GM18499 (cell line): ENCODE data around the gene GSK3A.

ENCODE experiments used
- ATAC-seq: cut with Tn5 transposase; IDR thresholded peaks from one replicate; pipeline ENCODE4 v1.9.1; 2021; ENCODE audit warnings: moderate number of reproducible peaks; ENCODE audit not compliant: insufficient read depth, unreplicated experiment

GSK3A gene

DNA sequence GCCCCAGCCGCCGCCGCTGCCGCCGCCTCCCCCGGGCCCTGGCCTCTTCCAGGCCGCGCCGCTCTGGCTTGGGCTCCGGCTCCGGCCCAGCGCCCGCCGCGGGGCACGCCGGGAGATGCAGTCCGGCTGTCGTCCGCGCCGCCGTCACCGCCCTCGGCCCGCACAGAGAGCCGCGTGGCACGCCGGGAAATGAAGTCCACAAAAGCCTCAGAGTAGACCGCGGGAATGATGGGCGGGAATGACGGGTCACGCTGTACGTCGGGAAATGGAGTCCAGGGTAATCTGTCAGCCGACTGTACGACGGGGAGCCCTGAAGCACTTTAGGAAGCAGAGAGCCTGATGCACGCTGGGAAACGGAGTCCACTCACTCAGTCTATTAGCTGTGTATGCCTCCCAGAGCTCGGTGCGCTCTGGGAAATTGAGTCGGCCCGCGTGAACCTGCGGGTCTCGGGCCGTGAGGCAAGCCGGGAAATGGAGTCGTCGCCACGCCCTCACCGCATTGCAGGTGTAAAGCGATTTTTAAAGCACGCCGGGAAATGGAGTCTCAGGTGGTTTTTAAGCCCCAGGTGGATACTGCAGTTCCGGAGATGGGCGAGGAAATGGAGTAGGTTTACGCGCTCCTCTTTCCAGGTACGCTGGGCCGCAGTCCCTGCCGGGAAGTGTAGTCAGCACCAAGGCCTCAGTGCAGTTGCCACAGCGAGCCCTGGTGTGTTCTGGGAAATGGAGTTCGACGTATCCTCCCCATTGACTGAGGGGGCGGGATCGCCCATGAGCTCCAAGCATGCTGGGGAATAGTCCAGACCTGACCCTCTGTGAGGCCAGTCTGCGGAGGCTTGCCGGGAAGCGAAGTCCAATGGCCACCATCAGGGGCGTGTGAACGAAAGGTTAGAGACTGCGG, at the start of gene GSK3A:
Gene GSK3A, minus strand, starts transcription at position 91 of the 898 bp plus-strand sequence. CDS start 137 bp downstream, outside the sequence.
- ATAC-seq = peak; percentile 39

DNA sequence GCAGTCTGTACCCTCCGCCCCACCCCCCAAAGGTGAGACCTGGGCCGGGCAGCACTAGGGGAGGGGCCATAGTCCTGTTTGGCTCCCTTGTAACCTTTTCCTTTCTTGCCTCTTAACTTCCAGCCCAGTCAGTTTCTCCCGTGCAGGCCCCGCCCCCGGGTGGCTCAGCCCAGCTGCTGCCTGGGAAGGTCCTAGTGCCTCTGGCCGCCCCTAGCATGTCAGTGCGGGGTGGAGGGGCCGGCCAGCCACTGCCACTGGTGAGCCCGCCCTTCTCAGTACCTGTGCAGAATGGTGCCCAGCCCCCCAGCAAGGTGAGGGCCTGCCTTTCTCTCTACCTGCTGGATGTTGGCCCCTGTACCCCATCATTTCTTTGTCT, 49.0 kb upstream of the GSK3A start:
- ATAC-seq = no peak

DNA sequence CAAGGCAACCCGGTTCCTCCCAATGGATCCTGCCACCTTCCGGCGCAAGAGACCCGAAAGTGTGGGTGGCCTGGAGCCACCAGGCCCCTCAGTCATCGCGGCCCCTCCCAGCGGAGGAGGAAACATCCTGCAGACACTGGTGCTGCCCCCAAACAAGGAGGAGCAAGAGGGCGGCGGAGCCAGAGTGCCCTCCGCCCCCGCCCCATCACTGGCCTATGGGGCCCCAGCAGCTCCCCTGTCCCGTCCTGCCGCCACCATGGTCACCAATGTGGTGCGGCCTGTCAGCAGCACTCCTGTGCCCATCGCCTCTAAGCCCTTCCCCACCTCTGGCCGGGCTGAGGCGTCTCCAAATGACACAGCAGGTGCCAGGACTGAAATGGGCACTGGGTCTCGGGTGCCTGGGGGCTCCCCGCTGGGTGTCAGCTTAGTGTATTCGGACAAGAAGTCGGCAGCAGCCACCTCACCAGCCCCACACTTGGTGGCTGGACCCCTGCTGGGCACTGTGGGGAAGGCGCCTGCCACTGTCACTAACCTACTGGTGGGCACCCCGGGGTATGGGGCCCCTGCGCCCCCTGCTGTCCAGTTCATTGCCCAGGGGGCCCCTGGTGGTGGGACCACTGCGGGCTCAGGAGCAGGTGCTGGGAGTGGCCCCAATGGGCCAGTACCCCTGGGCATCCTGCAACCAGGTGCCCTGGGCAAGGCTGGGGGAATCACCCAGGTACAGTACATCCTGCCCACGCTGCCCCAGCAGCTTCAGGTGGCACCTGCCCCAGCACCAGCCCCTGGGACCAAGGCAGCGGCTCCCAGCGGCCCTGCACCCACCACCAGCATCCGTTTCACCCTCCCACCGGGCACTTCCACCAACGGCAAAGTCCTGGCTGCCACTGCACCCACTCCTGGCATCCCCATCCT, 48.4 kb upstream of the GSK3A start:
- no peak for ATAC-seq

DNA sequence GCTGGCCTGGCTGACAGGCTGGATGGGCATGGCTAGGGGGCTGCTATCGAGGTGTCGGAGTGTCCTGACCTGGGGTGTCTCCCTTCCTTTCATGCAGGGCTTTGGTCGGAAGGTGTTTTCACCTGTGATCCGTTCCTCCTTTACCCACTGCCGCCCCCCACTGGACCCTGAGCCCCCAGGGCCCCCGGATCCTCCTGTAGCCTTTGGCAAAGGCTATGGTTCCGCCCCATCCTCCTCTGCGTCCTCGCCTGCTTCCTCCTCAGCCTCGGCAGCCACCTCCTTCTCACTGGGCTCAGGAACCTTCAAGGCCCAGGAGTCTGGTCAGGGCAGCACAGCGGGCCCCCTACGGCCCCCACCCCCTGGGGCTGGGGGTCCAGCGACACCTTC, 47.7 kb upstream of the GSK3A start:
- ATAC-seq = no peak

DNA sequence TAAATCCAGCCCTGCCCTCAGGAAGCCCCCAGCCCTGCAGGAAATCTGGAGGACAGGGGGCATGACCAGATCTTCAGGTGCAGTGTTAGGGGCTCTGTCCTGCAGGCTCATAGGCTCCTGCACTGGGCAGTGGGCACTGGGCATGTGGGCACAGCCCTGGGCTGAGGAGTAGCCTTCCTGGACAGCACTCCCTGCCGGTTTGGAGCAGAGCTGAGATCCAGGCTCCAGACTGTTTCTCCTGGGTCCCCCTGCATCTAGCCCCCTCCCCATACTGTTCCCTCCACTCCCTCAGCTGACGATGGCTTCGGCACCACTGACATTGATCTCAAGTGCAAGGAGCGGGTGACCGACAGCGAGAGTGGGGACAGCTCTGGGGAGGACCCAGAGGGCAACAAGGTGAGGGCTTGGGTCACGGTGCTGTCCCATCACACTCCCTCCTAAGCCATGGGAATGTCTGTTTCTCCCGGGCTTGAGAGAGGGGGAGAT, 47.2 kb upstream of the GSK3A start:
- ATAC-seq = no peak

DNA sequence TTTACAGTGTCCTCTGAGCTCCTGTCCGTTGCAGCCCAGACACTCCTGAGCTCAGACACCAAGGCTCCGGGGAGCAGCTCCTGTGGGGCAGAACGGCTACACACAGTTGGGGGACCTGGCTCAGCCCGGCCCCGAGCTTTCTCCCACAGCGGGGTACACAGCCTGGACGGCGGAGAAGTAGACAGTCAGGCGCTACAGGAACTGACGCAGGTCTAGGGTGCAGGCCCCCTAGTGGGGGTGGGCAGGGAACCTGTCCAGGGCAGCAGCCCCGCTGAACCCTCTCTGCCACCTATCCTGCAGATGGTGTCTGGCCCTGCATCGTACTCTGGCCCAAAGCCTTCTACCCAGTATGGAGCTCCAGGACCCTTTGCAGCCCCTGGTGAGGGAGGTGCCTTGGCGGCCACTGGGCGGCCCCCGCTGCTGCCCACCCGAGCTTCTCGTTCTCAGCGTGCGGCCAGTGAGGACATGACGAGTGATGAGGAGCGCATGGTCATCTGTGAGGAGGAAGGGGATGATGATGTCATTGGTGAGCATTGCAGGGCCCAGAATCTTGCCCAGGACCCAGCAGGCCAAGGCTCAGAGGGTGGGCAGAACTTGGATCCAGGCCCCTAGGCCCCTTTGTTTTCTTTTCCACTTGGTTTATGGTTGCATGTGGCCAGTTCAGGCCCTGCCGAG, 46.6 kb upstream of the GSK3A start:
- ATAC-seq = no peak

DNA sequence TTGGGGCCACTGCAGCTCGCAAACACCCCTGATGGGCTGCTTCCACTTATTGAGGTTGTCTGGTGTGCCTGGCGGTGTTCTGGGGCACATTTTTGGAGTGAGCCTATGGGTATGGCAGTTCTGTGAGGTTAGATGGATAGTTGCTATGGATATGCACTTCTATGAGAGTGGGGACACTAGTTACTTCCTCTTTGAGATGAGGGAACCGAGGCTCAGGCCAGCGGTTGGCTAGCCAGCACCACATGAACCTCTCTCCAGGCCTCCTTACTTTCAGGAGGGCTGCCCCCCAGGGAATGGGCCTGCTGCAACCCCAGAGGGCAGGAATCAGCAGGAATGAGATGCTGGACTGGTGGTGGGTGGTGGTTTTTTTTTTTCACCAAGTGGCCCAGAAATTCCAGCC, 46.0 kb upstream of the GSK3A start:
- no peak for ATAC-seq

DNA sequence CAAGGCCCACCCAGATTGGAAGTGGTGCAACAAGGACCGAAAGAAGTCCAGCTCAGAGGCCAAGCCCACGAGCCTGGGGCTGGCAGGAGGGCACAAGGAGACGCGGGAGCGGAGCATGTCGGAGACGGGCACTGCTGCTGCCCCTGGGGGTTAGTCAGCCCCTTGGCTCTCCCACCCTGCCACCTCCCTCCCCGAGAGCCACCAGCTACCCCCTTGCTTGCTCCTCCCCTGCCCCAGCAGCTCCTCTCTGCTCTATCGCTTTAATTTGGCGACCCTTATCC, 45.4 kb upstream of the GSK3A start:
- no peak for ATAC-seq

DNA sequence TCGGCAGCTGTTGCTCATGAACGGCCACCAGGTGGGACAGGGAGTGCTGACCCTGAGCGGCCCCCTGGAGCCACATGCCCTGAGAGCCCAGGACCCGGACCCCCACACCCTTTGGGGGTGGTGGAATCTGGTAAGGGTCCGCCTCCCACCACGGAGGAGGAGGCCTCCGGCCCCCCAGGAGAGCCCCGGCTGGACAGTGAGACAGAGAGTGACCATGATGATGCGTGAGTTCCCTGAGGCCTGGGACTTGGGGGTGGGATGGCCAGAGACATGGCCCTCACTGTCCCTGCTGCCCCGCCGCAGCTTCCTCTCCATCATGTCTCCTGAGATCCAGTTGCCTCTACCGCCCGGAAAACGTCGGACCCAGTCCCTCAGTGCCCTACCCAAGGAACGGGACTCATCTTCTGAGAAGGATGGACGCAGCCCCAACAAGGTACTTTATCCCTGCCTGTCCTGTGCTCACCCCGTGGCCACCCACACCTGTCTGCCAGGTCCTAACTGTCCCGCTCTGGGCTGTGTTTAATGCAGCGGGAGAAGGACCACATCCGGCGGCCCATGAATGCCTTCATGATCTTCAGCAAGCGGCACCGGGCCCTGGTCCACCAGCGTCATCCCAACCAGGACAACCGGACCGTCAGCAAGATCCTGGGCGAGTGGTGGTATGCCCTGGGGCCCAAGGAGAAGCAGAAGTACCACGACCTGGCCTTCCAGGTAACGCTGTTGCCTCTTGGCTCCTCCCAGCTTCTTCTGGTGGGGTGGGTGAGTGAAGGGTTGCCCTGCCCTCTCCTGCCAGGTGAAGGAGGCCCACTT, 44.8 kb upstream of the GSK3A start:
- no peak for ATAC-seq

DNA sequence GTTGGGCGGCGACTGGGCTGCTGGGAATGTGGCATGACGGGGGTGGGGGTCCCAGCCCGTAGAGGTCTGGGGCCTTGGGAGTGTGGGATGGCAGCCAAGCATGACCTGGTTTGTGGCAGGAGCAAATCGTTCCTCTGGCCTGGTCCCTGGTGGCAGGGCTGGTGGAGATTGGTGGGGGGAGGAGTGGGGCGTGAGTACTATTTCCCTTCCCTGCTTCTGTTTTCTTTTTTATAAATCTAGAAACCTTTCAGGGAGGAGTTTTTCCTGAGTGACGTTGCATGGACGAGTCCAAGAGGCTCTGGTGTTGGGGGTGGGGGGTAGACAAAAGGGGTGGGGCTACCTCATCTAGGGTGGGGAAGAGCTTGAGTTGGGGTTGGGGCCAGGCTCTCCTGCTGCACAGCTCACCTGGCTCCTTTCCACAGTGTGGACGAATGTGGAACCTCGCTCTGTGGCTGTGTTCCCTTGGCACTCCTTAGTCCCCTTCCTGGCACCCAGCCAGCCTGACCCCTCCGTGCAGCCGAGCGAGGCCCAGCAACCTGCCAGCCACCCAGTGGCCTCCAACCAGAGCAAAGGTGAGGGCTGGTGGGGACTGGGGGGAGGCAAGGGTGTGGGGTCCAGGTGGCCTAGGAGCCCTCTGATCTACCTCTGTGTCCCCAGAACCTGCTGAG, 44.1 kb upstream of the GSK3A start:
- ATAC-seq = no peak

DNA sequence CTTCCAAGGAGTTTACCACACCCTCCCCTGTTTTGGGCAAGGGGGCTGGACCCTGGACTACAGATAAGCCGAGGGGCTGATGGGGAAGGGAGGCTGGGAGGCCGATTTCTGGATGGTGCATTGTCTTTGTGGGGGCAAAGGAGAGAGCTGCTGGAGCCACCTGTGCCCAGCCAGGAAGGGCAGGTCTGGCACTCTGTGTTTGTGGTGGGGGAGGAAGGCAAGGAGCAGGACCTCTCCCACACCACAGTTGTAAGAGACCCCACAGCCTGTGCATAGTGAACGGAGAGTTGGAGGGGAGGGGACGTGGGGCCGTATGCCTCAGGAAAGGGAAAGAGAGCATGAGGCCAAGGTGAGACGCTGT, 43.6 kb upstream of the GSK3A start:
- no peak for ATAC-seq

DNA sequence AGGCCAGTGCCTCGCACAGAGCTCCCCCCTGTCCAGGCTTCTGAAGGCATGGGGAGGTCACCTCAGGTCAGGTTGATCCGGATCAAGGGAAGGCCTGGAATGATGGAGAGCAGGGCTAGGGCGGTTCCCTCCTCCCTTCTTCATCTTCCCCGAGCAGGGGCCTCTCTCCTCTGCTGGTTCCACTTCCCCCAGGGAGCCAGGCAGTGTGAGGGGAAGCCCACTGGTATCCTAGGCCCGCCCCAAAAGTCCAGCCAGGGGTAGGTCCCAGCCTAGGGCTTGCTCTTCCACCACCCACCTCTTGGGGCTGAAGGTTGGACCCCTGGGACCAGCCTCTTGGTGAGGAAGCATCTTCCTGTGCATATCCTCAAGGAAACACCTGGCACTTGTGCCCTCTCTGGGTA, 43.1 kb upstream of the GSK3A start:
- no peak for ATAC-seq

DNA sequence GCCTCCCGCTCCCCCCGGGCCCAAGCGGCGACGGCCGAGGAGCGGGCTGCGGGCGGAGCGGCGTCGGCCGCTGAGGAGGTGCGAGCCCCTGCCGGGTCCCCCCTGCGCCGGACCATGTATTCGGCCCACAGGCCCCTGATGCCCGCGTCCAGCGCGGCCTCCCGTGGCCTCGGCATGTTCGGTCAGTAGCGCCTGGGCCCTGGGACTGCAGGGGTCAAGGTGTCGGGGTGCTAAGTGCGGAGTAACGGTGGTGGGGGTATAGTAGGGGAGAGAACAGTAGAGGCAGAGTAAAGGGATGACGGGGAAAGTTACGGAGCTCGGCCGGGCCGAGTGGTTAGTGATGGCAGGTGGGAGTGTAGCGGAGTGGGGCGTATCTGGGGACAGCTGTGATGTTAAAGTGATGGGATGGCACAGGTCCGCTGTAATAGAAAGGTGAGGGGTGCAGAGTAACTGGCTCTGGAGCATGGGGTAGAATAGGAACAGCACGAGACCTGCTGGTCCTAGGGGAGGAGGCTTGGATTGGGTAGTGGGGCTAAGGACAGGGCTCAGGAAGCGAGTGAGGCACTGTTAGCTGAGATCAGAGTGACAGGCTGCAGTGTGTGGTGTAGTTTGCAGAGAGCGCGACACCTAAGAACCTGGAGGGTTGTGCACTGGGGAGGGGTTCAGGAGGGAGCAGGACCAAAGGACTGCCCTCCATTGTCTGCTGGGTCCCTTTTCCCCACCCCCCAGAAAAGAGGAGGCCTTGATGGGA, 42.4 kb upstream of the GSK3A start:
- ATAC-seq = no peak

DNA sequence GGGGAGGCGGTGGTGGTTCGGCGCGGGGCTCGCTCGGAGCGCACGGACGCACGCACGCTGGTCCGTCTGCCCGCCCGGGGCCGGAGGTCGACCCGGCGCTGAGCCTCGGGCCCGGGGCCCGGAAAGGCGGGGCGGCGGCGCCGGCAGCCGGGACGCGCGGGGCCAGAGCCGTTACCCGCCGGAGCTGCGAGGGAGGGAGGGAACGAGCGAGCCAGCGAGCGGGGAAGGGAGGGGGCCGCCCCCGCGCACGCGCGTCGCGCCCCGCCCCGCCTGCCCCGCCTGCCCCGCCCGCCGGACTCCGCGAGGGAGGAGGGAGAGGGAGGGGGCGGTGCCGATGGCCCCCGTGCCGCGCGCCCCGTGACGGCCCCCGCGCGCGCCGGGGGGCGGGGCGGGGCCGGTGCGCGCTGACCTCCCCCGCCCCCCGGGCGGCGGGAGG, 41.7 kb upstream of the GSK3A start:
- no peak for ATAC-seq

DNA sequence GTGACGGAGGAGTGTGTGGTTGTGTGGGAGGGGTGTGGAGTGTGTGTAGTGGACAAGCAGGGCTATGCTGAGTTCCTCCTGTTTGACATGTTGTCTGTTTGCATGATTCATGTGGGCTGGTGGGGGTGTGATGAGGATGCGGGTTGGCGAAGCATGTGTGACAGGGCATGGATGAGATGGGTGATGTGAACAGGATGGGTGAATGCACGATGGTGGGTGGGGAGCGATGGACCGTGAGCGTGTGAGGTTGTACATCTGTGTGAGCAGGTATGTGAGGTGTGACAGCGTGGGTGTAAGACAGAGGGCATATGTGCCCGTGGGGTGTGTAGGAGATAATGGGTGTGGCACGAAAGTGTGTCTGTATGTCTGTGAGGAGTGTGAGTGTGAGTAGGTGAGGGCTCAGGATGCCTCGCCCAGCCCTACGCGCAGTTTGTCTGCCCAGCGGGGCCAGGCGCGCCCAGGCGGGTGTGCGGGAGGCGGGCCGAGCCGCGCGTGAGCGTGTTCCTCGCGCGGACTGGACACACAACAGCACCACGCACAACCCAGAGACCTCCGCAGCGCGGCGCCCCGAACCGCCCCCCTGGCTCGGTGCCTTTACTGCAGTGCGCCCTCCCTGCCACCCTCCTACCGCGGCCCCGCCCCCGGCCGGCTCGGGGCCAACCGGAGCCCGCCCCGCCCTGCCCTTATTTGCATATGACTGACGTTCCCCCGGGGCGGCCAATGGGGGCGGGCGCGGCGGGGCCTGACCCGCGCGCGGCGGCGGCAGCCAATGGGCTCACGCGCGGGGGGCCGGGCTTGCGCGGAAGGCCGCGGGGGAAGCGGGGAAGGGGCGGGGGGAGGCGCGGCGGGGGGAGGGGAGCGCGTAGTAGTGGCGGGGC, 41.0 kb upstream of the GSK3A start:
- ATAC-seq = no peak

DNA sequence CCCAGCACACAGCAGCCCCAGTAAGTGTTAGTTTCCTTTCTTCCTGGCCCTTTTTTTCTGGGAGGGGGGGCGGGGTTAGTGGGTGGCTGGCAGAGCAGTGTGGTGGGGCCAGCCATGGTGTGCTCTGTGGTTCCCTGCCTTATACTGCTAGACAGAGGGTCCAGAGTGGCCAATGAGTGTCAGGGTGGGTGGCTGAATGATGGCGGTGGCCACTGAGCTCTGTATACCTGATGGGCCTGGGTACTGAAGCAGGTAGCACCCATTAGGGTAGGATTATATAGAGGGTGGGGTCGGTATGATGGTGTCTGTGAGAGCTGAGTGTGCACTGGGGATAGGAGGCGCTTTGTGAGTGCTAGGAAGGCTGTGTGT, 40.4 kb upstream of the GSK3A start:
- ATAC-seq = no peak

DNA sequence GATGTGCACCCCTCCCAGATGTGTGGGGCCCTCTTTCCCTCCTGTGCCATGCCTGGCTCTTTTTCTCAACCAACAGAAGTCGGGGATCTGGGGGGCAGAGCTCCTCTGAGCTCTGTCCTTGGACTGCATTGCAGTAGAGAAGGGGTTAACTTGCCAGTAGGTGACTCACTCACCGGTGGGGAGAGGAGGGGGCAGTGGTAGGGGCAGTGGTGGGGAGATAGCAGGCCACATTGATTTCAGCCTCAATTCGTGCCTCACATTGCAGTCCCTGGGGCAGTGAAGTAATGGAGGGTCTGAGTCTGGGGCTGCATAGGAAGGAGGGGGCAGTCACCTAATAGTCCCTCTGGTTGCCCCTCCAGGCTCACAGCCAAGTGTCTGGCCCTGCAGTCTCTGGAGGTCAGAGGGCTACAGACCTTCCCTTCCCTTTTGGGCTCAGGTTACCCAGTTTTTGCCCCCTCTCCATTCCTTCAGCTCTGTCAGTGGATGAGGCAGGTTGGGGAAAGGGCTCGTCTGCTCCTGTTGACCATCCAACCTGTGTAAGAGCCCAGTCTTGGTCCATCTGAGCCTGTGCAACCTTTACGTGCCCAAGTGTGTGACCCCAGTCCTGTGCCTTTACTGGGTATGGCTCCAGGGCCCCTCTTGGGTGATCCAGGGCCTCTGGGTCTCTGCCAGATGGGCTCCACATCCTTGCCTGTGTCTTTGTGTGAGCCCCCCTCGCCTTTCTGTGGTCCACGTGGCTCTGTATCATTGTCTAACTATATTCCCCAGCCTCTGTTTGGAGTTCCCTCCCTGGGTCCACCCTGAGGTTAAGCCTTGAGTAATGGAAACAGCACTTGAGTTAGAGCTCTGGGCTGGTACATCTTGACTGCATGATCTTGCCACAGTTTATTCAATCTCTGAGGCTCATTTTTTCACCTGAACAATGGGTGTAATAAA, 39.7 kb upstream of the GSK3A start:
- no peak for ATAC-seq
